Endothelial cell of umbilical vein (primary cell): ENCODE measurements around the gene GTF3C4. TPM values are rescaled to one million over a fixed set of nuclear protein-coding genes. Genes with fewer than 3 reads are reported as not detected.

Experiments
- BruUV-seq: library from RNA; stranded (reverse); fragments of 400-500 nt; replicated peaks from 2 replicates; lab custom pipeline; 2021; lab: Mats Ljungman, UMichigan
- CTCF ChIA-PET: fragments of 300-600, 350-600 bp; sonication (Branson Sonifier 250); formaldehyde crosslinking; loops from one replicate; lab custom pipeline; 2021; ENCODE audit warnings: antibody characterized with exemption, inconsistent platforms; lab: Charles Lee
- POLR2A ChIA-PET: fragments of 300-600, 350-600 bp; sonication (Branson Sonifier 250); formaldehyde crosslinking; loops from one replicate; lab custom pipeline; 2021; ENCODE audit warnings: antibody characterized with exemption, inconsistent platforms; lab: Charles Lee
- DNase-seq: peaks from one replicate; pipeline ENCODE4 v3.0.0-alpha.2; 2011; ENCODE audit warnings: low read depth, low spot score
- FAIRE-seq: peaks from 2 replicates; lab custom pipeline; 2011; peaks lifted over from hg19 to GRCh38; lab: Jason Lieb, UNC
- H2AFZ ChIP-seq: 2 replicates; pipeline ENCODE4 v1.6.0; 2012; ENCODE audit warnings: low read depth, low read length, control low read depth, inconsistent platforms
- H3K27ac ChIP-seq: 2 replicates; pipeline ENCODE4 v1.5.1; 2011; ENCODE audit warnings: low read depth, mild to moderate bottlenecking, control low read depth, low read length, moderate library complexity; ENCODE audit not compliant: insufficient read depth
- H3K27me3 ChIP-seq, 2 experiments: 2 replicates each; pipeline versions ENCODE4 v1.6.0 to v1.6.1; 2011; ENCODE audit warnings: low read length in 2 of 2, mixed read lengths in 1 of 2; ENCODE audit not compliant: control insufficient read depth in 2 of 2, insufficient read depth in 2 of 2
- H3K36me3 ChIP-seq, 2 experiments: 2 replicates in 1 of 2; 3 replicates in 1 of 2; pipeline ENCODE4 v1.5.1; 2011; ENCODE audit warnings: low read length in 2 of 2, mild to moderate bottlenecking in 1 of 2, moderate library complexity in 1 of 2; ENCODE audit not compliant: control insufficient read depth in 2 of 2, insufficient read depth in 2 of 2; ENCODE audit errors: extremely low read depth in 1 of 2
- H3K4me1 ChIP-seq: 3 replicates; pipeline ENCODE4 v1.5.1; 2011; ENCODE audit warnings: mild to moderate bottlenecking, low read length; ENCODE audit not compliant: control insufficient read depth, insufficient read depth; ENCODE audit errors: extremely low read depth
- H3K4me2 ChIP-seq: 2 replicates; pipeline ENCODE4 v1.6.1; 2011; ENCODE audit warnings: low read length, control low read depth, mixed read lengths; ENCODE audit not compliant: insufficient read depth
- H3K4me3 ChIP-seq, 3 experiments: fragments of 200-600 bp in 1 of 3; sonication (generic), shearing (Covaris generic) in 1 of 3; replicated peaks in 1 of 3; 2 replicates each; pipeline ENCODE4 v1.5.1; 2011 to 2016; ENCODE audit warnings: control low read depth in 3 of 3, low read length in 3 of 3, mild to moderate bottlenecking in 2 of 3, inconsistent platforms in 1 of 3, low read depth in 1 of 3, moderate library complexity in 1 of 3; ENCODE audit not compliant: insufficient read depth in 1 of 3
- H3K79me2 ChIP-seq: 2 replicates; pipeline ENCODE4 v1.6.0; 2012; ENCODE audit warnings: low read length, inconsistent platforms; ENCODE audit not compliant: control insufficient read depth, insufficient read depth
- H3K9ac ChIP-seq: replicated peaks from 2 replicates; pipeline ENCODE3; 2011; ENCODE audit warnings: low read length, control low read depth; ENCODE audit not compliant: insufficient read depth; ENCODE audit errors: extremely low read depth
- H3K9me1 ChIP-seq: replicated peaks from 3 replicates; pipeline ENCODE4 v1.6.0; 2011; ENCODE audit warnings: mild to moderate bottlenecking, low read length; ENCODE audit not compliant: control insufficient read depth, insufficient read depth; ENCODE audit errors: extremely low read depth
- H3K9me3 ChIP-seq: replicated peaks from 2 replicates; pipeline ENCODE4 v1.5.1; 2012; ENCODE audit warnings: low read length, inconsistent platforms; ENCODE audit not compliant: control insufficient read depth, insufficient read depth
- H4K20me1 ChIP-seq: replicated peaks from 2 replicates; pipeline ENCODE3; 2011; ENCODE audit warnings: mild to moderate bottlenecking, low read length; ENCODE audit not compliant: control insufficient read depth, insufficient read depth; ENCODE audit errors: extremely low read depth
- CTCF ChIP-seq, 2 donors: IDR thresholded peaks; 1 replicate in 1 of 2; 2 replicates in 1 of 2; pipeline ENCODE4 v1.5.1; 2011; ENCODE audit warnings: low read length in 2 of 2, mild to moderate bottlenecking in 2 of 2, moderate library complexity in 2 of 2, control low read depth in 1 of 2, inconsistent platforms in 1 of 2, low read depth in 1 of 2; ENCODE audit not compliant: insufficient read depth in 1 of 2; ENCODE audit errors: extremely low read depth in 1 of 2
- EZH2 ChIP-seq: IDR thresholded peaks from 2 replicates; pipeline ENCODE4 v1.6.1; 2012; ENCODE audit warnings: borderline replicate concordance, low read depth, mild to moderate bottlenecking, moderate library complexity, low read length, inconsistent platforms; ENCODE audit not compliant: severe bottlenecking
- FOS ChIP-seq: IDR thresholded peaks from 2 replicates; pipeline ENCODE4 v1.6.1; 2011; ENCODE audit warnings: mild to moderate bottlenecking, low read length, moderate library complexity, borderline replicate concordance; ENCODE audit not compliant: insufficient read depth
- GATA2 ChIP-seq: IDR thresholded peaks from 2 replicates; pipeline ENCODE4 v1.7.0; 2011; ENCODE audit warnings: low read depth, mild to moderate bottlenecking, moderate library complexity, mixed read lengths, low read length; ENCODE audit not compliant: insufficient read length, insufficient read depth
- JUN ChIP-seq: IDR thresholded peaks from 2 replicates; pipeline ENCODE4 v1.6.1; 2011; ENCODE audit warnings: borderline replicate concordance, low read depth; ENCODE audit not compliant: insufficient read length, insufficient read depth
- MAX ChIP-seq: IDR thresholded peaks from 2 replicates; pipeline ENCODE4 v1.6.1; 2011; ENCODE audit not compliant: insufficient read depth, insufficient read length
- MYC ChIP-seq: IDR thresholded peaks from one replicate; pipeline ENCODE4 v1.6.1; 2011; ENCODE audit warnings: mild to moderate bottlenecking, low read depth, low read length
- POLR2A ChIP-seq: IDR thresholded peaks from 2 replicates; pipeline ENCODE4 v1.6.1; 2012; ENCODE audit warnings: low read depth, mild to moderate bottlenecking, control low read depth, low read length
- POLR2AphosphoS5 ChIP-seq: IDR thresholded peaks from 2 replicates; pipeline ENCODE4 v1.6.1; 2012; ENCODE audit warnings: low read depth, mild to moderate bottlenecking, control low read depth, low read length, moderate library complexity; ENCODE audit not compliant: insufficient read depth
- dilution Hi-C: fragments of 300-500 bp; cut with MboI; formaldehyde crosslinking; loops from one replicate; pipeline ENCODE4 v1.15.0; 2019; ENCODE audit warnings: low sequenced_read_pairs; ENCODE audit not compliant: extremely low pct_ligation_motif_present
- intact Hi-C: fragments of 100-400 bp; cut with micrococcal nuclease; formaldehyde crosslinking; loops from one replicate; pipeline ENCODE4 v1.10.0; 2022
- polyA plus RNA-seq, 4 experiments: library from polyadenylated mRNA; depleted of rRNA in 3 of 4; stranded (reverse) in 3 of 4; unstranded in 1 of 4; fragments of >200 nt; gene quantifications; 2 replicates each; pipeline versions ENCODE4 v1.2.1 to v1.2.3, GENCODE V29; 2011 to 2012; ENCODE audit warnings: missing spikeins in 1 of 4
- total RNA-seq: library from RNA; stranded (reverse); gene quantifications from 2 replicates; pipeline ENCODE4 v1.2.3, GENCODE V29; 2021

The GTF3C4 gene
- total and polyA plus RNA-seq, 2 donors (not counting 3 experiments of a cell fraction or from before 2014, with no cell fraction given) = 3.3 to 19.2 TPM

GRCh38 chr9:132647355-132647754, 22.9 kb upstream of the GTF3C4 start:
- Histone ChIP-seq H3K27me3 (no peaks in the 10 kb centered on the region), H3K79me2 (no peaks in the 10 kb centered on the region), H4K20me1 (no peaks in the 10 kb centered on the region), H3K9me3 (no peaks in the 10 kb centered on the region), H3K4me2 (no peak overlapping the region), H3K9me1 (no peaks in the 10 kb centered on the region), H3K36me3 (peaks cover 15 to 26% of the 10 kb centered on the region in 2 experiments), H3K27ac (no peak overlapping the region), H3K4me1 (no peaks in the 10 kb centered on the region), H2AFZ (no peak overlapping the region), H3K9ac (no peak overlapping the region), H3K4me3 (no peak overlapping the region)
- no peak for DNase-seq
- no peak for FAIRE-seq
- intact Hi-C loops = no loop called here
- POLR2A ChIA-PET = no interaction called here
- no TSS peak for BruUV-seq
- dilution Hi-C loops = no loop called here
- TF ChIP-seq EZH2 (no peak), FOS (no peak), JUN (no peak), CTCF (IDR thresholded peaks at IDR 0.05; ENCODE audit: extremely low read depth in 1 of 2, insufficient read depth in 1 of 2, low read depth in 1 of 2, low read length in 2 of 2) (no peak), POLR2A (no peak), MYC (no peak), POLR2AphosphoS5 (no peak), GATA2 (no peak), MAX (no peak)
- CTCF ChIA-PET = no interaction called here
